K562 (cell line): ENCODE data around the gene PLPP7. TPM values are rescaled to one million over a fixed set of nuclear protein-coding genes. Genes with fewer than 3 reads are reported as not detected.

Experiments used
- CHD2 ChIP-seq: IDR thresholded peaks from 2 replicates; pipeline ENCODE4 v1.6.1; 2011; ENCODE audit warnings: low read depth, low read length
- E2F8 ChIP-seq: fragments of 450-650 bp; IDR thresholded peaks from 2 replicates; pipeline ENCODE4 v1.7.1; 2018; ENCODE audit warnings: mild to moderate bottlenecking, low read depth; ENCODE audit not compliant: partially characterized antibody
- FOXJ3 ChIP-seq: sonication (generic); formaldehyde crosslinking; IDR thresholded peaks from 2 replicates; pipeline ENCODE4 v1.4.0; 2020; ENCODE audit warnings: mild to moderate bottlenecking, missing genetic modification reagents
- PATZ1 ChIP-seq: fragments of 250-450 bp; sonication (Bioruptor Pico); IDR thresholded peaks from 2 replicates; pipeline ENCODE4 v1.5.0; 2020; ENCODE audit warnings: mild to moderate bottlenecking, borderline replicate concordance
- TFE3 ChIP-seq: fragments of 450-650 bp; formaldehyde crosslinking; IDR thresholded peaks from 2 replicates; pipeline ENCODE4 v1.4.0; 2020; ENCODE audit warnings: mild to moderate bottlenecking, mixed read lengths
- TRIM25 ChIP-seq: fragments of 450-650 bp; IDR thresholded peaks from 2 replicates; pipeline ENCODE4 v1.7.0; 2016; ENCODE audit warnings: borderline replicate concordance
- TSC22D4 ChIP-seq: fragments of 450-650 bp; IDR thresholded peaks from 2 replicates; pipeline ENCODE4 v1.6.1; 2016; ENCODE audit warnings: missing genetic modification characterization, missing biosample characterization, control low read depth
- ZKSCAN3 ChIP-seq: fragments of 250-450 bp; sonication (Bioruptor Pico); IDR thresholded peaks from 2 replicates; pipeline ENCODE4 v1.4.0; 2020
- ZNF609 ChIP-seq: sonication (generic); formaldehyde crosslinking; IDR thresholded peaks from 2 replicates; pipeline ENCODE4 v1.8.1; 2023; ENCODE audit warnings: missing genetic modification reagents, mild to moderate bottlenecking, borderline replicate concordance
- polyA plus RNA-seq, 8 experiments: library from polyadenylated mRNA; depleted of rRNA in 4 of 8; stranded (reverse) in 5 of 8; unstranded in 3 of 8; fragments of >200 nt; fragmentation: Nextera tagmentation in 2 of 8; fragmentation: Illumina TruSeq in 1 of 8; extraction: Ambion mirVana in 2 of 8; extraction: Trizol in 1 of 8; gene quantifications; 2 replicates each; pipeline versions ENCODE4 v1.2.1 to v1.2.3, GENCODE V29; 2011 to 2014; ENCODE audit warnings: inconsistent platforms in 1 of 8, missing spikeins in 1 of 8
- total RNA-seq, 7 experiments: library from RNA; depleted of rRNA in 6 of 7; stranded (reverse); fragments of >200 nt in 6 of 7; fragmentation: Illumina TruSeq in 2 of 7; extraction: Trizol in 2 of 7; gene quantifications; 2 replicates each; pipeline versions ENCODE4 v1.2.1 to v1.2.3, GENCODE V29; 2011 to 2021; ENCODE audit warnings: low replicate concordance in 1 of 7
- TF ChIP-seq, protein P1 (sequence below): IDR thresholded peaks from 3 replicates; pipeline ENCODE4 v1.6.1; 2011; ENCODE audit warnings: borderline replicate concordance, mild to moderate bottlenecking; ENCODE audit not compliant: insufficient read length, insufficient read depth

The PLPP7 gene
- total and polyA plus RNA-seq, 9 of the 15 experiments (the other 6 are each of a cell fraction or from before 2014, with no cell fraction given) = 0.09 to 0.93 (median 0.18) TPM; not detected in 4

GRCh38 chr9:131330814-131331600, 41.5 kb downstream of the PLPP7 start (continued):
- TF ChIP-seq, protein P1, sequence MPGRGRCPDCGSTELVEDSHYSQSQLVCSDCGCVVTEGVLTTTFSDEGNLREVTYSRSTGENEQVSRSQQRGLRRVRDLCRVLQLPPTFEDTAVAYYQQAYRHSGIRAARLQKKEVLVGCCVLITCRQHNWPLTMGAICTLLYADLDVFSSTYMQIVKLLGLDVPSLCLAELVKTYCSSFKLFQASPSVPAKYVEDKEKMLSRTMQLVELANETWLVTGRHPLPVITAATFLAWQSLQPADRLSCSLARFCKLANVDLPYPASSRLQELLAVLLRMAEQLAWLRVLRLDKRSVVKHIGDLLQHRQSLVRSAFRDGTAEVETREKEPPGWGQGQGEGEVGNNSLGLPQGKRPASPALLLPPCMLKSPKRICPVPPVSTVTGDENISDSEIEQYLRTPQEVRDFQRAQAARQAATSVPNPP = no peak
- no peak for TF ChIP-seq ZKSCAN3 (CRISPR knock-in tag)
- no peak for TF ChIP-seq TSC22D4 (tag)
- TF ChIP-seq CHD2 = no peak
- TF ChIP-seq TRIM25 = no peak
- TF ChIP-seq PATZ1 (CRISPR knock-in tag) = no peak
- peak; percentile 21; the same call in 1 of the 2 replicates for TF ChIP-seq TFE3 (CRISPR knock-in tag)
- TF ChIP-seq ZNF609 (CRISPR knock-in tag) = peak; percentile 88; the same call in 1 of the 2 replicates
- TF ChIP-seq E2F8 = peak; percentile 79
- TF ChIP-seq FOXJ3 (CRISPR knock-in tag) = no peak
